ENCODE data around the gene CPAMD8.

GRCh38 chr19:17070912-17071311 is 44.3 kb upstream of the CPAMD8 start:
- TF ChIP-seq CTCF (IDR thresholded peaks at IDR 0.05) (no peak), POLR2A (IDR thresholded peaks at IDR 0.05) (no peak)

Data from body of pancreas (tissue), 4 donors.